ENCODE data around the gene GRAMD2B.

Gene GRAMD2B

GRCh38 chr5:126512451-126512850, 89.2 kb downstream of the GRAMD2B start:
- CTCF ChIA-PET = interaction anchor here (0.6 to 3.1 kb wide), 4 partner anchors 12 to 188 kb away, joined by 3 to 23 read pairs (median 6); no protein-coding TSS in a partner anchor
- TF ChIP-seq SCRT2 (tag by site-specific recombination; IDR thresholded peaks at IDR 0.05) (no peak), GLIS2 (tag by site-specific recombination; IDR thresholded peaks at IDR 0.05) (no peak), ZBTB7A (tag by site-specific recombination; IDR thresholded peaks at IDR 0.05; ENCODE audit: low read depth) (no peak), OVOL3 (tag by site-specific recombination; IDR thresholded peaks at IDR 0.05) (no peak)
- H3K27ac ChIP-seq (ENCODE audit: extremely low read depth, low read depth, low read length) = no peak overlapping the region
- POLR2A ChIA-PET = no interaction called here
- peaks cover 19% of the 10 kb centered on the region for H3K4me1 ChIP-seq (ENCODE audit: control insufficient read depth, insufficient read depth, low read length)
- no peaks in the 10 kb centered on the region for H3K36me3 ChIP-seq (ENCODE audit: control insufficient read depth in 2 of 2, insufficient read depth in 1 of 2, low read length in 2 of 2)
- H3K9me3 ChIP-seq (ENCODE audit: control insufficient read depth, insufficient read depth, low read depth, low read length) = no peaks in the 10 kb centered on the region
- H3K4me3 ChIP-seq (ENCODE audit: low read depth, low read length) = no peak overlapping the region

GRCh38 chr5:126513302-126513701, 90.1 kb downstream of the GRAMD2B start:
- ChIA-PET CTCF (interaction anchor here (0.6 to 3.1 kb wide), 3 partner anchors 13 to 189 kb away, joined by 3 to 23 read pairs (median 8); no protein-coding TSS in a partner anchor), POLR2A (no interaction called here)
- TF ChIP-seq KLF10 (tag by site-specific recombination; IDR thresholded peaks at IDR 0.05) (no peak), ZNF391 (tag by site-specific recombination; IDR thresholded peaks at IDR 0.05; ENCODE audit: borderline replicate concordance, low read depth) (no peak), OVOL3 (tag by site-specific recombination; IDR thresholded peaks at IDR 0.05) (no peak), ZNF398 (tag by site-specific recombination; IDR thresholded peaks at IDR 0.05) (no peak), ZNF114 (tag by site-specific recombination; IDR thresholded peaks at IDR 0.05) (no peak), ELK4 (IDR thresholded peaks at IDR 0.05; ENCODE audit: borderline replicate concordance, low read depth, low read length) (no peak), ZNF624 (tag by site-specific recombination; IDR thresholded peaks at IDR 0.05) (no peak), ZNF837 (tag by site-specific recombination; IDR thresholded peaks at IDR 0.05) (no peak), ZNF214 (tag by site-specific recombination; IDR thresholded peaks at IDR 0.05; ENCODE audit: borderline replicate concordance) (no peak)
- H3K4me1 ChIP-seq (ENCODE audit: control insufficient read depth, insufficient read depth, low read length) = peaks cover 19% of the 10 kb centered on the region
- no peak overlapping the region for H3K27ac ChIP-seq (ENCODE audit: extremely low read depth, low read depth, low read length)
- no peaks in the 10 kb centered on the region for H3K9me3 ChIP-seq (ENCODE audit: control insufficient read depth, insufficient read depth, low read depth, low read length)
- no peak overlapping the region for H3K4me3 ChIP-seq (ENCODE audit: low read depth, low read length)
- H3K36me3 ChIP-seq (ENCODE audit: control insufficient read depth in 2 of 2, insufficient read depth in 1 of 2, low read length in 2 of 2) = no peaks in the 10 kb centered on the region

GRCh38 chr5:126513703-126514102, 90.5 kb downstream of the GRAMD2B start:
- peaks cover 19% of the 10 kb centered on the region for H3K4me1 ChIP-seq (ENCODE audit: control insufficient read depth, insufficient read depth, low read length)
- CTCF ChIA-PET = interaction anchor here (3.1 kb wide), 1 partner anchor 13 kb away, joined by 23 read pairs; no protein-coding TSS in a partner anchor
- no peaks in the 10 kb centered on the region for H3K36me3 ChIP-seq (ENCODE audit: control insufficient read depth in 2 of 2, insufficient read depth in 1 of 2, low read length in 2 of 2)
- H3K9me3 ChIP-seq (ENCODE audit: control insufficient read depth, insufficient read depth, low read depth, low read length) = no peaks in the 10 kb centered on the region
- no peak overlapping the region for H3K27ac ChIP-seq (ENCODE audit: extremely low read depth, low read depth, low read length)
- no peak overlapping the region for H3K4me3 ChIP-seq (ENCODE audit: low read depth, low read length)
- POLR2A ChIA-PET = no interaction called here
- TF ChIP-seq KLF8 (tag by site-specific recombination; IDR thresholded peaks at IDR 0.05) = no peak
- TF ChIP-seq ZNF16 (tag by site-specific recombination; IDR thresholded peaks at IDR 0.05; ENCODE audit: low read depth) = no peak
- TF ChIP-seq EGR2 (tag by site-specific recombination; IDR thresholded peaks at IDR 0.05; ENCODE audit: low read depth) = no peak
- no peak for TF ChIP-seq ZNF114 (tag by site-specific recombination; IDR thresholded peaks at IDR 0.05)
- no peak for TF ChIP-seq ZNF549 (tag by site-specific recombination; IDR thresholded peaks at IDR 0.05)
- TF ChIP-seq ZBTB20 (tag by site-specific recombination; IDR thresholded peaks at IDR 0.05) = no peak
- no peak for TF ChIP-seq KLF1 (tag by site-specific recombination; IDR thresholded peaks at IDR 0.05)
- no peak for TF ChIP-seq PRDM4 (tag by site-specific recombination; IDR thresholded peaks at IDR 0.05)
- no peak for TF ChIP-seq ZNF560 (tag by site-specific recombination; IDR thresholded peaks at IDR 0.05; ENCODE audit: borderline replicate concordance)
- no peak for TF ChIP-seq ZNF518A (tag by site-specific recombination; conservative IDR thresholded peaks at IDR 0.05; ENCODE audit: low read depth)
- TF ChIP-seq ZNF324 (tag by site-specific recombination; IDR thresholded peaks at IDR 0.05) = no peak

Data from HEK293 (cell line).